GM18499 (cell line): Measurements from ENCODE around the gene SBK3.
"Not testable (repeated sequence)": the region's sequence is repeated elsewhere in the genome, so short reads cannot be mapped to it uniquely, and the experiment has no call there.

Experiments used
- ATAC-seq: cut with Tn5 transposase; IDR thresholded peaks from one replicate; pipeline ENCODE4 v1.9.1; 2021; ENCODE audit warnings: moderate number of reproducible peaks; ENCODE audit not compliant: insufficient read depth, unreplicated experiment

SBK3 gene

DNA sequence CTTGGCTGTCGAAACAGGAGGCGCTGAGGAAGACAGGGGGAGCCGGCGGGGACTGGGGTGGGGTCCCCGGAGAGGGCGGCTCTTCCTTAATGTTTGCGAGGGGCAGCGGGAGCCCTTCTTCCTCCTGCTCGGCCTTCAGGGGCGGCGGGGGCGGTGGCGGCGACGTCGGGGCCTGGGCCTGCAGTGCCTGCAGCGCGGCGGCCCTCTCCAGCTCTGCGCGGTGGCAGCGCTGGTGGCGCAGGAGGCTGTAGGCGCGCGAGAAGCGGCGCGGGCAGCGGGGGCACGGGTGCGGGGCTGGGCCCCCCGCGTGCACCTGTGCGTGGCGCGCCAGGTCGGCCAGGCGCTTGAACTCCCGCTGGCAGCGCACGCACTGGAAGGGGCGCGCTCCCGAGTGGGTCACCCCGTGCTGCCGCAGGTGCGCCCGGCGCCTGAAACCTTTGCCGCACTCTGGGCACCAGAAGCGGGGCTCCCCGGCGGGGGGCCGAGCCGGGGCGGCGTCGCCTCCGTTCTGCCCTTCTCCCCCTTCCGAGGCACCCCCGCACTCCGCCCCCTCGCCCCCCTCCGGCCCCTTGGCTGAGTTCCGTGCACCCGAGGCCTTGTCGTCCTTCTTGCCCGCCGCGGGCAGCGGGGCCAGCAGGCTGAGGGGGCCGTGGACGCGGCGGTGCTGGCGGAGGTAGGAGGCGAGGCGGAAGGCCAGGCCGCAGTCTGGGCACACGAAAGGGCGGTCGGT lies 32.9 kb upstream of the SBK3 start:
- no peak for ATAC-seq

DNA sequence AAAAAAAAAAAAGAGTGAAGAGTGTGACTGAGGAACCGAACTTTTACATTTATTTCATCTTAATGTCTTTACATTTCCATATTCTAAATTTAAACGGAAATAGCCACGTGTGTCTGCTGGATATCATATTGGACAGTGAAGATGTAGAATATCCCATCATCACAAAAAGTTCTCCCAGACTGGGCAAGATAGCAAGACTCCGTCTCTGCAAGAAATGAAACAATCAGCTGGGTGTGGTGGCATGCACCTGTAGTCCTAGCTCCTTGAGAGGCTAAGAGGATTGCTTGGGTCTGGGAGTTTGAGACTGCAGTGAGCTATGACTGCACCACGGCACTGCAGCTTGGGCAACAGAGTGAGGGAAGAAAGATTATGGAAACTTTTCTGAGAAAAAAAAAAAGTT lies 31.4 kb upstream of the SBK3 start:
- no peak for ATAC-seq

DNA sequence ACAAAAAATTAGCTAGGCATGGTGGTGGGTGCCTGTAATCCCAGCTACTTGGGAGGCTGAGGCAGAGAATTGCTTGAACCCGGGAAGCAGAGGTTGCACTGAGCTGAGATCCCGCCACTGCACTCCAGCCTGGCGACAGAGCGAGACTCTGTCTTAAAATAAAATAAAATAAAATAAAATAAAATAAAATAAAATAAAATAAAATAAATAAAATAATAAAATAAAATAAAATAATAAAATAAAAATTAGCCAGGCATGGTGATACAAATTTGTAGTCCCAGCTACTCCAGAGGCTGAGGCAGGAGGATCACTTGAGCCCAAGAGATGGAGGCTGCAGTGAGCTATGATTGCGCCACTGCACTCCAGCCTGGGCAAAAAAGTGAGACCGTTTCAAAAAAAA lies 28.6 kb upstream of the SBK3 start:
- ATAC-seq = not testable (repeated sequence)

DNA sequence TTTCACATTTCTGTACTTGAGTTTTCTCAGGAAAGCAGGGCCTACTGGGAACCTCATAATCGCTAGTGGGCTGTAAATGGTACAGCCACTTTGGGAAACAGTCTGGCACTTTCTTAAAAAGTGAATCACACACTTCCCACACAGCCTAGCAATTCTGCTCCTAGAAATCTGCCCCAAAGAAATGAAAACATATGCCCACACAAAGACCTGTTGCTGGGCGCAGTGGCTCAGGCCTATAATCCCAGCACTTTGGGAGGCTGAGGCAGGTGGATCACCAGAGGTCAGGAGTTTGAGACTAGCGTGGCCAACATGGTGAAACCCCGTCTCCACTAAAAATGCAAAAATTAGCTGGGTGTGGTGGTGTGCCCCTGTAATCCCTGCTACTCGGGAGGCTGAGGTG lies 24.1 kb upstream of the SBK3 start:
- ATAC-seq = not testable (repeated sequence)

DNA sequence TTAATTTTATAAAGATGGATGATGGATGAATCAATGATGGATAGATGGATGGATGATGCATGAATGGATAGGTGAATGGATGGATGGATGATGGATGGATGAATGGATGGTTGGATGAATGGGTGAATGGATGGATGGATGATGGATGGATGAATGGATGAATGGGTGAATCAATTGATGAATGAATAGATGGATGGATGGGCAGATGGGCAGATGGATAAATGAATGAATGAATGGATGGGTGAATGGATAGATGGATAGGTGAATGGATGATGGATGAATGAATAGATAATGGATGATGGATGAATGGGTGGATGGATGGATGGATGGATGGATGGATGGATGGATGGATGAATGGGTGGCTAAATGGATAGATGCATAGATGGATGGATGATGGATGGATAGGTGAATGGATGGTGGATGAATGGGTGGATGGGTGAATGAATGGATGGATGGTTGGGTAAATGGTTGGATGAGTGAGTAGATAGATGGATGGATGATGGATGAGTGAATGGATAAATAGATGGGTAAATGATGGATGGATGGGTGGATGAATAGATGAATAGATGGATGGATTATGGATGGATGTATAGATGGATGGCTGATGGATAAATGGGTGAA lies 22.5 kb upstream of the SBK3 start:
- no peak for ATAC-seq

DNA sequence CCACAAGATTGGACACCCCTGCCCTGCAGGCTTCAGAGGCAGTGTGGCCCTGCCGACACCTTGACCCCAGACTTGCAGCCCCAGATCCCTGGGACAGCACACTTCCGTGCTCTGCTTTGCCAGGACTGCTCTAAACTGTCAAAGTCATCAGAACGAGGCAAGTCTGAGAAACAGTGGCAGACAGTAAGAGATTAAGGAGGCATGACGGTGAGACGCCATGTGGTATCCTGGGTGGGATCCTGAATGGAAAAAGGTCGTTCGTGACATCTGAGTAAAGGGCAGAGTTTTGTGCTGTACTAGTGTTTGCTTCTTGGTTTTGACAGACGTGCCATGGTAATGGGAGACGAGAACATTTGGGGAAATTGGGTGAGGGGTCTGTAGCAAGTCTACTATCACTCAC lies 21.5 kb upstream of the SBK3 start:
- no peak for ATAC-seq

DNA sequence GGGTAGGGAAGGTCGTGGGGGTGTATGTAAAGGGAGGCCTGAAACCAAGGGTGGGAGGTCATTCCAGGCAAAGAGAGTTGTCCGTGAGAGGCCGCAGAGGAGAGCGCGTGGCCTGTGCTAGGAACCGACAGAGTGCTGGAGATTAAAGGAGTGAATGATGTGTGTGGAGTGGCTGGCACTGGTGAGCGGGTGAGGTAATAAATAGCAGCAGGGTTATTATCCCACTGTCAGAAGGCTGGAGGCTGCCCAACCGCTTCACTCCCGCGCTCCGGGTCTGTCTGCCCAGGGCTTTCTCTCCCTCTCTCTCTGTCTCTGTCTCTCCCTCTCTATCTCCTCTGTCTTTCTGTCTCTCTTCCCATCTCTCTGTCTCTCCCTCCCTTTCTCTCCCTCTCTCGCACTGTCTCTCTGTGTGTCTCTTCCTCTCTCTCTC lies 17.9 kb upstream of the SBK3 start:
- no peak for ATAC-seq

DNA sequence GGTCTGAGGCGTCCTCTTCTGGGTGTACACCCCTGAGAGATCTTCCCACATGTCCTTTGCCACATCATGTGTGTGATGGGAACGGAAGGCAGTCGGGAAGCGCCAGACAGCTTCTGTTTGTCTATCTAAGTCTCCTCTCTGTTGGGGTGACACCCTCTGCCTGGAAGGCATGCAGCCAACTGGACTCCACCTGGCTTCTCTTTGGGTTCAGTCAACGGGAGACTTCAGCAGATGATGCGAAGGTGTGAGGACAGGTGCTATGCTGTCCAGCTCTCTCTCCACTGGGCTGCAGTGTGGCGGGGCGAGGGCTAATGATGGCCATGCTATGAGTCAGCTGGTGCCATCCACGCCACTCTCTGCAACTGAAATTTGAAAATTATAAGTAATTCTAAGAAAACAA lies 14.3 kb upstream of the SBK3 start:
- ATAC-seq = no peak

DNA sequence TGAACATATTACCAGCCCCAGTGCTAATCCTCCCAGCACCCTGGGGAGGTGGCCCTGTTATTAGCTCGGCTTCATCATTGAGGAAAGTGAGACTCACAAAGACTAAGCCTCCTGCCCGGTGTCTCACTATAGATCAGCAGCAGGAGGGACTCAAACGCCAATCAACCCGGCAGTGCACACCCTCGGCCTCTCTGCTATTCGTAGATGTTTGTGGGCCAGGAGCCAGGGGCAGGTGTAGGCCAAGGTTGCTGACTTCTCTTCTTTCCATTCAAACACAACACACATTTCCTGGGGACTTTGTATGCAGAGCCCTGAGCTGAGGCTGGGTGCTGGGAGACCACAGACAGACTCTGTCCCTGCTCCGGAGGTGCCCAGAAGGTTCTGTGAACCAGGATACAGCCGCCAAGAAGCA lies 9.4 kb upstream of the SBK3 start:
- no peak for ATAC-seq

DNA sequence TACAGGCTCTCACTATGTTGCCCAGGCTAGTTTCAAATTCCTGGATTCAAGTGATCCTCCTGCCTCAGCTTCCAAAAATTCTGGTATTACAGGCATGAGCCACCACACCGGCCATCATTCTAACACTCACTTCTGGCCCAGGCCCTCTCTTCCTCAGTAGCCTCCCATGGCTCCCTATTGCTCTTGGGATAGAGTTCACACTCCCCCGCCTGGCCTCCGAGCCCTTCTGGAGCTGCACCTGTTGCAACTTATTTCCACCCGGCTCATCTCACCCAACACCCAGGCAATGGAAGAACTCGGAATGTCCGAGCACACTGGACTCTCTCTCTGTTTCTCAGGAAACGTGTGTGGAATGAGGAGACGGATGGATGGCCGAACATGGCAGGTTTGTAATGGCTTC lies 9.0 kb upstream of the SBK3 start:
- no peak for ATAC-seq

DNA sequence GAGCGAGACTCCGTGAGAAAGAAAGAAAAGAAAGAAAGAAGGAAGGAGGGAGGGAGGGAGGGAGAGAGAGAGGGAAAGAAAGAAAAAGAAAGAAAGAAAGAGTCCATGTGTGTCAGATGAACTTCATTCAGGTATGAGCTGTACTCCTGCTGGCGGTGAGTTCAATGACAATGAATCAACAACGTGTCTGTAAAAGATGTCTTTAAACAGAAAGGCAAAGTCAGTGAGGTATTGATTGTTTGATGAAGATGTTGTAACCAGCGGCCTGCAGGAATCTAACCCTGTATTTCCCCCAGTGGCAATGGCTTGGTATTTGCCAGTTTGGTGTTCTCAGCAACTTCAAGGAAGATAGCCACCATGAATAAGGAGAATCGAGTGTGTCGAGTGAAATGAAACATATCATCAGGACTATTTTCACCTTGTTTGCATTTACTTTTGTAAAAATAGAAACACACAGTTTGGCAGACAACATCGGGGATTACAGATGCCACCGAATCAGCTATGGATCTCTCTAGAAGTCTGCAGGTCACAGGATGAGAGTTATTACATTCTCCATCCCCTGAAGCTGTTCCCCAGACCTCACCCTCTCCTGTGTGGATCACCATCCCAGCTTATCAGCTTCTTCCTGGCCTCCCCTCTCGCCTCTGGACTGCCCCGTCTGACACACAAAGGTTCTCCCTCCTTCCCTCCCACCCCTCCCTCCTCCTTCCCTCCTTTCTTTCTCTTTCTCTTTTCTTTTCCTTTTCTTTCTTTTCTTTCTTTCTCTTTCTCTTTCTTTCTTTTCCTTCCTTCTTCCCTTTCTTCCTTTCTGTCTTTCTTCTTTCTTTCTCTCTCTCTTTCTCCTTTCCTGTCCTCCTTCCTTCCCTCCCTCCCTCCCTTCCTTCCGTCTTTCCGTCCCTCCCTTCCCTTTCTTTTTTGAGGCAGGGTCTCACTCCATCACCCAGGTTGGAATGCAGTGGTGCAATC lies 8.2 kb upstream of the SBK3 start:
- ATAC-seq = no peak

DNA sequence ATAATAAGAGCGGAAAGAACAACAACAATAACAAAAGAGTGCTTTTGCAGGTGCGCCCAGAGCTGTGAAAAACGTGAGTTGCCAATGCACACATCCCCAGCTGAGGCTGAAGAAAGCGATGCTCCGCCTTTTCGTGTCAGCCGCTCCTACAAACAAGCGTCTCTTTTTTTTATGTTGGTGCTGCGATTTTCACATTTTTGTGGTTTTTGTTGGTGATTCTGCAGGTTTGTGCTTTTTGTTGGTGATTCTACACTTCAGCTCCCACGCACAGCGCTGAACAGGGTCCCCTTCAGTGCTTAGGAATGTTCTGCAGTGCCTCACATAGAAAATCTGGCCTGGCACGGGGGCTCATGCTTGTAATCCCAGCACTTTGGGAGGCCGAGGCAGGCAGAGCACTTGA lies 7.3 kb upstream of the SBK3 start:
- ATAC-seq = no peak

DNA sequence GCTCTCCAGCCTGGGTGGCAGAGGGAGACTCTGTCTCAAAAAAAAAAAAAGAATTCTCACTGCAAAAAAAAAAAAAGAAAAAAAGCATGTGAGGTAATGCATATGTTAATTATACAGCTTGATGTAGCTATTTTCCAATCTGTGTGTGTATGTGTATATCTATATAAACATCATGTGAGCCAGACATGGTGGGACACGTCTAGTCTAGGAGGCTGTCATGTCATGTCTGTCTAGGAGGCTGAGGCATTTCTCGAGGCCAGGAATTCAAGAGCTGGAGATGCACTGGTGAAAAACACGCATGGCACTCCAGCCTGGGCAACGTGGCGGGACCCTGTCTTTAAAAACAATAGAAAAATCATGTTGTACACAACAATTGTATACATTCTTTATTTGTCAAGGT lies 6.9 kb upstream of the SBK3 start:
- no peak for ATAC-seq

DNA sequence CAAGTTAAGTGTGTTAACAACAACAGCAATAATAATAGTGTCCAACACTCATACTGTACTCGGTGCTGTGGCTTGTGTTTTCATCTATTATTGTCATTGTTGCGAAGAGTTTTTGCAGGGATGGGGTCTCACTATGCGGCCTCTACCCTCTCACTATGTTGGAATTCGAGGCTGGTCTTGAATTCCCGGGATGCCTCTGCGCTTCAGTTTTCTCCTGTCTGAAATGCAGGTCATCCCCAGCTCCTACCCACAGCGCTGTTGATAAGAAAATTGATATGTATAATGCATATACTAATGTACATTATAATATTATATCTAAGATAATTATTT lies 4.9 kb upstream of the SBK3 start:
- ATAC-seq = no peak

DNA sequence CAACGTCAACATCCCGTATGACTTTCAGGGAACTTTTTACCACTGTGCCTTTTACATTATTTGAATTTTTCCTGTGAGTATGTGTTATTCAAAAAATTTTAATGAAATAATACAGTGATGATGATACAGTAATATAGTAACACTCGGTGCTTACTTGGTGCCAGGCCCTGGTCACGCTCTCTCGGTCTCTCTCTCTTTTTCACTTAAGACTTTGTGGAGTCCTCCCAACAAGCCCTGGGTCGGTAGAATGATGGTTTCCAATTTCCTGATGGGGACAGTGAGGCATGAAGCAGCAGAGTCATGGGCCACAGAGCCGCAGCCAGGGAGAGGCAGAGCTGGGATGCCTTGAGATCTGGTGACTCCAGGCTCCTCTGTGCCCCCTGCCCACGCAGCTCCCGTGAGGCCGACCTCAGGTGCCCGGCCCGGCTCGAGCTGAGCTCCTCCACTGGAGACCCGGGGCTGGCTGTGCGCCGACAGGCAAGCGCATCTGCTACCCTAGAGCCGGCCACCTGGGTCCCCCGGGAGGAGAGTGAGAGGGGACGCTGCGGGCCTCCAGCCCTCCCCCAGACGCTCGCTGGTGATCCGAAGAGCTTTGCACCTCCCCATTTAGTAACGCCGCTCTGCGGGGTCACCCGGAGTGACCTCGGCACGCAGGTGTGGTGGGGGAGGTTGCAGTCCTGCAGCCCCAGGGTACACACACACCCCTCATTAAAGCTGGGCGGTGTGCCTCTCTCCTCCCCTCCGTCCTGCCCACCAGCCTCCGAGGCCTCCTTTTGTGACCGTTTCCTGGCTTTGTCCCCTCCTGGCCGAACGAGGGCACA lies 4.4 kb upstream of the SBK3 start:
- ATAC-seq = no peak

DNA sequence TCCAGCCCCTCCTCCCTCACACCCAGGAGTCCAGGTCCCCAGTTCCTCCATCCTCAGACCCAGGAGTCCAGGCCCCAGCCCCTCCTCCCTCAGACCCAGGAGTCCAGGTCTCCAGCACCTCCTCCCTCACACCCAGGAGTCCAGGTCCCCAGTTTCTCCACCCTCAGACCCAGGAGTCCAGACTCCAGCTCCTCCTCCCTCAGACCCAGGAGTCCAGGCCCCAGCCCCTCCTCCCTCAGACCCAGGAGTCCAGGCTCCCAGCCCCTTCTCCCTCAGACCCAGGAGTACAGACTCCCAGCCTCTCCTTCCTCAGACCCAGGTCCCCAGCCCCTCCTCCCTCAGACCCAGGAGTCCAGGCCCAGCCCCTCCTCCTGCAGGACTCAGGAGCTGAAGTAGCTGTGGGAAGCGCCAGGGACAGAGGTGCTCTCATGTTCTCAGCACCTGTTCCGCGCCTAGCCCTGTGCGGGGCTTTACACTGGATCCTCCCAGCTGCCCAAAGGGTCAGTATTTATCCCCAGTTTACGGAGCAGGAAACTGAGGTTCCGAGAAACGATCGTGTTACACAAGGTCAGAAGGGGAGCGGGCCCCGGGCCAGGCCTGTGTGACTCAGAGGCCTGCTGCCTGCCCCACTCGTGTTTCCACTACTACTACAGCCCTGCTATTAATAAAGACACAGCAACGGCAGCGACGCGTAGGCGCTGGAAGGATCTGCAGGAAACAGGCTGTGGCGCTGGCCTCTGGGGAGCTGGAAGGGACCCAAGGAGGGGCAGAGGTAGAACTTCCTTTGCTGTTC lies 1.7 kb upstream of the SBK3 start:
- ATAC-seq = no peak

DNA sequence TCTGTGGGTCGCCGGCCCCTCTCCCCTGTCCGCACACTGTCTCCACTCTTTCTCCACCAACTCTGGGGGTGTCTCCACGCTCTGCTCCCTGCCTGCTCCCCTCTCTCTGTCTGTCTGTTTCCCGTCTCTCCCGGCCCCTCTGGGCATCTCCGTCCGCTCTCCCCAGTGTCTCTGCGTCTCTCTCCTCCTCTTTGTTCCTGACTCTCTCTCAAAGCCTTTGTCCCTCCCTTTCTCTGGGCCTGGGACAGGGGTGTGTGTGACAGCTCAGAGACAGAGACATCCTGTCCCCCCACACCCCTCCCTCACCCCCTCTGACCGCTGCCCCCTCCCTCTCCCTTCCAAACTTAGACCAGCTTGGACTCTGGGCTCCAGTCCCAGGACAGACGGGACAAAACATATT lies 668 bp upstream of the SBK3 start:
- ATAC-seq = no peak

DNA sequence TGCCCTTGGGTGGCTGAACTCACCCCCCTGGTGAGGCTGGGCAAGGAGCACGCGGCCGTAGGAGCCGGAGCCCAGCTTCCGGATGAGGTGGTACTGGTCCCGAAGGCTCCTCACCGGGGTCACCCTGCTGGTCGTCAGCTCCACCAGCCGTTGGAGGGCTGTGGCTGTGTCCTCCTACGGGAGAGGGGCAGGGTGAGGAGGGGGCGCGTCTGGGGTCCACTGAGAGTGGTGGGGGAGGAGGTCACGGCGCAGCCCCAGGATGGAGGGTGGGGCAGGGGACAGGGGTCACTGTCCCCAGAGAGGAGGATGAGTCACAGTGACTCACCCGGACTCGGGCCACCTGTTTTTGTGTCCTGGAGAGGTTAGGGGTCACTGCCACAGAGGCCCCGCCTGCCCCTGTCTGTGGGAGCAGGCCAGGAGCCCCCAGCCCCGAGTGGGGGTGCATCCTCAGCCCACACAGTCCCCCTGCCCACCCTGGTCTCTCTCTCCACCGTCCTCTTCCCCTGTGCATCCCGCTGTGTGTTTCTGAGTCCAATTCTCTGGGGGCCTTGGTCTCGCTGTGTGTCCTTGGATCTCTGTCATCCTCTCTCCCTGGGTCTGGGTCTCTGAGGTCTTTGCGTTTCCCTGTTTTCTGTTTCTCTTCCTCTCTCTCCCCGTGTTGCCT lies 435 bp downstream of the SBK3 start:
- ATAC-seq = no peak

DNA sequence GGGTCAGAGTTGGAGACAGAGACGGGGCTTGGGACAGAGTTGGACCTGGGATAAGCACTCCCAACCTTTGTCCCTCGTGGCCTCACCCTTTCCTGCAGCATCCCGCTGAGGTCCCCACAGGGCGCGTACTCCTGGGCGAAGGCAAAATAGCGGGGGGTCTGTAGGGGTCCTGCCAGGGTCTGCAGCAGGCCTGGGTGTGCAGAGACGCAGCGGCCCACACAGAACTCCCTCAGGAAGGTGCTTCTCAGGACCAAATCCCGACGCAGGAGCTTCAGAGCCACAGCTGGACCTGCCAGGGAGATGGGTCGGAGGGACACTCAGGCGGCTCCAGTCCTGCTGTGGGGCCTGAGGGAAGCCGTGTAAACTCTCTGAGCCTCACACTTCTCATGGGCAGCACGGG lies 1.3 kb downstream of the SBK3 start:
- ATAC-seq = no peak
